Forelimb muscle (tissue), 1 donor: ENCODE measurements around the gene FAM53B. TPM values are rescaled to one million over a fixed set of nuclear protein-coding genes. Genes with fewer than 3 reads are reported as not detected.

Experiments used
- DNase-seq: peaks from one replicate; pipeline ENCODE4 v3.0.0-alpha.2; 2013; ENCODE audit warnings: low read depth
- polyA plus RNA-seq: library from polyadenylated mRNA; unstranded; fragments of 120-200 nt; gene quantifications from one replicate; pipeline ENCODE4 v1.2.1, GENCODE V29; 2013; ENCODE audit not compliant: insufficient read length

Gene FAM53B
- polyA plus RNA-seq, 1 donor: 27.6 TPM

DNA sequence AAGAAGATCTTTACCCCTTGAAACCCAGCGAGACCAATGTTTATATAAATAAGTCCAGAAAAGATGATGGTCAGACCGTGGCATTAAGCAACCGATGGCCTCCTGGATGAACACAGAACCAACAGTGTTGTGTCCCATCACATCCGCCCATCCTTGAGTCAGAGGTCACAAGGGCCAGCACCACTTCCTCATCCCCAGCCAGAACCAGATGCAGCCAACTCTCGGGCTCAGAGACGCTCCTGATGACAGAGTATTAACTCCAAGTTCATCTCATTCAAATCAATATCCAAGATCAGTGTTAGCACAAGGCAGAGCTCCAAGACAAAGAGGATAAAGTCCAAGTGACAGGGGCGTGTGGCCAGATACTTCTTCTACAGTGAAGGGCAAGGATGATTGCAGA, 63.5 kb downstream of the FAM53B start:
- no peak for DNase-seq

DNA sequence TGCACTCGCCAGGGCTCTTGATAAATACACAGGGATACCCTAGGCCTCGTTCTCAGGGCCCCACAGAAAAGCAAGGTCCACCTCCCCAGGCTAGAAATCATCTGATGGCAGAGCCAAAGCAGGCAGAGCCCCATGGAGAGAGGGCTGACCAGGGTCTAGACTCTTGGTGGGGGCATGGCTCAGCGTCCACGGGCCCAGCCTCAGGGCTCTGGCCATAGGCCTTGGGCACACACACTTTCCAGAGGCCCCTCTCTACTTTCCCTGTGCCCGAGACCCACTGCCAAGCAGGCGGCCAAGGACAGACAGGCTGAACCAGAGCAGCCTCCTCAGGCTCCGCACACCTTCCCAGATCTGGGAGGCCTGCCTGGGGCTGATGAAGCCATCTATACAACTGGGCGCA, 64.8 kb downstream of the FAM53B start:
- no peak for DNase-seq

DNA sequence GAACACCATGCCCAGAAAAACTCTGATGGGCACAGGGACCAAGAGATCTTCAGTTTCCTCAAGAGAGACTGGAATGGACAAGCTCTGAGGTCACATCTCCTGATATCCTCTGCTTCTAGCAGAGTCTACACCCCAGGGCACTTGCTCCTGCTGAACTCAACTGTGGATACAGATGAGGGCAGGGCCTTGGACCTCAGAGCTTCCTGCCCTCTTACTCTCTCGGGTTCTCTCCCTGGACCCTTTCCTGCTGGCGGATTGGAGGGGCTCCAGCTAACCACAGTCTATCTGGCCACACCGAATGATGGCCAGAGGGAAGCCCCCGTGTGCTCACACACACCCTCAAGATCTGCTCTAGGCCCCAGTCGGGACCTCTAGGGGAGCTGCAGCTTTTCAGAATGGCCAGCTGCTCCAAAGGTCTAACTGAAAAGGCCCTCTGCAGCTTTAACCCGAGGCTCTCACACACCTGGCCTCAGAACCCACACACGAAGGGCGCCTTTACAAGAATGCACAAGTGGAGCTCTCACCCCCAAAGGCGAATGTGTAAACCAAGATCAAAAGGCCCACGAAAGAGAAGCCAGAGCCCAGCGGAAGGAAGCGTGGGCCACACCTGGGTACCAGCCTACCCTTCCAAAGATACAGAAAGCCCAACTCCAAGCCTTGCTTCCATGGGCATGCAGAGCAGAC, 65.5 kb downstream of the FAM53B start:
- no peak for DNase-seq

DNA sequence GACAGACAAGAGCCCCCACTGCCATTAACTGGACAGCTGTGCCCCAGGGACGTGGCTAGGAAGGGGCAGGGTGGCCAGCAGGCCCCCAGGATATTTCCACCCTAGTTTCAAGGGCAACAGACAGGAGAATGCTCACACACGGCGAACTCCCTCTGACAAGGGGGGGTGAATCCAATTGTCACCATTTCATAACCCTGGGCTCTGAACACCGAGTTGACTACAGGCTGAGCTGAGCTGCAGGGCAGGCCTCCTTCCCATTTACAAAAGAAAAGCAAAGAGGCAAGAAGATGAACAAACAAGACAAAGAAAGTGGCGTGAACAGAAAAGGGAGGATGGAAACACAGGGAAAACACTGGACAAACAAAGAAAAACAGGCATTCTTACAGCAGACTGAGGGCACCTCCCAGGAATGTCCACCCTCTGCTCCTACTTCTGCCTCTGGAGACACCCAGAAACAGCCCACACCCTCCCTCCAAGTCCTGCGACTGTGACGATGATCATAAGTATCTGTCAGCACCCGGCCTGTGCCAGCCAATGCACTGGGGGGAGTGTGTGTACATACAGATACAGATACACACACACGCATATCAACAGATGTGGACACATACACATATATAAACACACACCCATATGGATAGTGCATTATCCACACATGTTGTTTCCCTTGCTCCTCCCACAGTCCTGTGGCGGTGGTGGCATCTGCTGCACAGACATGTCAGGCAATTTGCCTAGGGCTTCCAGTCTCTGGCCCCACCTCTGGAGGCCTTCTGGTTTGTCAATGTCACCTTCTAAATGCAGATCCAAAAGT, 66.2 kb downstream of the FAM53B start:
- no peak for DNase-seq

DNA sequence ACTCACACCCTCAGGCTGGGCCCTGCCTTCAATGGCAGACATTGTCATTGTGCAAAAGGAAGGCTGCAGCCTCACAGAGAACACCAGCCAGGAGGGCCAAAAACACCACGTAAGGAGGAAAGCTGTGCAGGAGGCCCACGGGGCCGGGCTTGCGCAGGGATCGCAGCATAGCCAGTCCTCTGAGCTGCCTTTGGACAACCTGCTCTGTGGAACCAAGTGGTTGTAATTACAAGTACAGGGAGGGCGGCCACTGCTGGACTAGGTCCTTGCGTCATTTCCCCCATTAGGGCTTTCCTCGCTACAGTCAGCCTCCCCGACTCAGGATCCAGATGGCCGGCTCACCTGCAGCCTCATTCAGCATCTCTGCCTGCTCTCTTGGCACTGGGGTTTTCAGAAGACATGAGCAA, 66.9 kb downstream of the FAM53B start:
- no peak for DNase-seq

DNA sequence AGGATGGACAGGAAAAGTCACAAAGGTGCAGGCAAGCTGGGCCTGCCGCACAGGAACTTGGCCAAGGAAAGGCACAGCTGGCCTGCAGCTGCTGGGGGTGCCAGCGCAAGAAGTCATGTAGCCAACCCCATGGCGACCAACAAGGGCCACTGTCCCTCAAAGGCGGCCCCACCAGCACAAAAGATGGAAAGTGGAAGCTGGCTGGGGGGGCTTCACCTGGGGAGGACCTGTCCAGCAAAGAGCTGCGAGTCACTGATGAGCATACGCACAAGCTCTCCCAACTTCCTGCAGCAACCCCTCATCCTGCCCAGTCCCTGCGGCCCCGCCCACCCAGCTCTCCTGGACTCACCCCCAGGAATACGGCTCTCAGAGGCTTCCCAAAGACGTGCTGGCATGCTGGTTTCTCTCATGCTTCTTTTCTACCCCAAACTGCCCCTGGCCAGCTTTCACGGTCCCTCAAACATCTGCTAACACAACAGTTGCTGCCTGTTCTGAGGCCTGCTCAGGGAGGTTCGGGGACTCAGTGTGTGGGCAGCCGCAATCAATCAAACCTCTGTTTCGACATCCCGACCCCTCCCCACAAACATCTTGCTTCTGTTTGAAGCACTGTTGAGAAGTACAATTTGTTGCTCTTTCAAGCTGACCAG, 67.6 kb downstream of the FAM53B start:
- no peak for DNase-seq

DNA sequence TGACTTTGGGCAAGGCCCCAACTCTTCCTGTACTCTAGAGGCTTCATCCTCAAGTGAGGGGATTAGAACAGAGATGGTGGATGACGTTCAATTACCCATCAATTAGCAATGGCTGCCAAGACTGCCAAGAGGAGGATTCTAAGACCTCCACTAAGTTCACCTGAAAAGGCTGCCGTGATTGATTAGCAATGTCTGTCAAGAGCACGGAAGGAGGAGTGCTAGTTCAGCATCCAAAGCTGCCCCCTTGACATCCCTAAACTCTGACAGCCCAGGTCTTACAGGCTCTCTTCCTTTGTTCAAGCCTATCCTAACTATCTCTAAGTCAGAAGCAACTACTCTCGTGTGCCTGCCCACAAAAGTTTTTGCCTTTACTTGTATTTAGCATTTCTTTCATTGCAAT, 68.4 kb downstream of the FAM53B start:
- no peak for DNase-seq

DNA sequence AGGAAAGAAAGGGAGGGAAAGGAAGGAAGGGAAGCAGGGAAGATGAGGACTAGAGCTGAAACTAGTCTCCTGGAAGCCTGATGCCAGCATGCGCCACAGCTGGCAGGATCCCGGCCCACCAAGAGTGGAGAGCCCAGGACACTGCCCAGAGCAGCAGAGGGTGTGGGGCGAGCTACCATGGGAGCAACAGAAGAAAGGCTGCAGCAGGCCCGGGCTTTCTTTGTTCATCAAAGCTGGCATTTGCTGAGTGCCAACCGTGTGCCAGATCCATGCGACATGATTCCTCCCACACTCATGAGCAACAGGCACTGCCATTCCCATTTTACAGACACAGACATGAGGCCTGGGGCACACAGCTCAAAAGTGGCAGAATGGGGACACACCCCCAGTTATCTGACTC, 68.9 kb downstream of the FAM53B start:
- no peak for DNase-seq

DNA sequence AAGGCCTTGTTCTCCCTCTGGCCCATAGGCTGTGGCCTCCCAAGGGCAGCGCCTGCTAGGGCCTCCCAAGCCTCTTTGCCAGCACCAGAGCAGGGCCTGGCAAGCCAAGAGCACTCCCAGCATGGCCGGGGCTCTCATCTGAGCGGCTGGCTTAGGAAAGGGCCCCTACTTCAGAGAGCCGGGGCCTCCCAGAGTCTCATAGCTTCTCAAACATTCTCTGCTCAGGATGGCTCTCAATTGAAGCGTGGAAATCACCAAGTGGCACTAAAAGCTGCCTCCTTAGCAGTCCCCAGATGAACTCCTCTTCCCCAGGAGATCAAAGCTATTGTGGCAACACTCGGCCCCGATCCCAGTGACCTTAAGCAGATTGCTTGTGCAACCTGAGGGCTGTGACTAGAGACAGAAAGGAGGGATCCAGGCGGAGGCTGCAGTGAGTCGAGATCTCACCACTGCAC, 69.4 kb downstream of the FAM53B start:
- DNase-seq: no peak

DNA sequence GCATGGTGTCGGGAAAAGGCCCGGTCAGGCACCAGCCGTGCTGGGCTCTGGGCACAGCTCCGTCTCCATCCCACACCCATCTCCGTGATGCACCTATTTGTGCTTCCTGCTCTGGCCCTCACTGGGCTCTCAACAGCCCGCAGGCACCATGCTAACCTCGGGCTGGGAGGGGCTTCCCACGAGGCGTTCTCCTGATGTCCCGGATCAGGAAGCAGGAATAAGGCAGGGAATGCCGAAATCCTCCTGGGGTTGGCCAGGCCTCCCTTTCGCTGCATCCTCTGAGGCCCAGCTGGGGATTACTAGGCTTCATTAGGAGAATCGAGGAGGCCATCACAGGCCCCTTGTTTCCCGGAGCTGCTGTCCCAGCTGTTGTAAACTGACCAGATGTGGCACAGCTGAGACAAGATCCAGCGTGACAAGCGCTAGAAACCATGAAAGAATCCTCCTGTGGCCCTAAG, 72.0 kb downstream of the FAM53B start:
- DNase-seq: no peak

DNA sequence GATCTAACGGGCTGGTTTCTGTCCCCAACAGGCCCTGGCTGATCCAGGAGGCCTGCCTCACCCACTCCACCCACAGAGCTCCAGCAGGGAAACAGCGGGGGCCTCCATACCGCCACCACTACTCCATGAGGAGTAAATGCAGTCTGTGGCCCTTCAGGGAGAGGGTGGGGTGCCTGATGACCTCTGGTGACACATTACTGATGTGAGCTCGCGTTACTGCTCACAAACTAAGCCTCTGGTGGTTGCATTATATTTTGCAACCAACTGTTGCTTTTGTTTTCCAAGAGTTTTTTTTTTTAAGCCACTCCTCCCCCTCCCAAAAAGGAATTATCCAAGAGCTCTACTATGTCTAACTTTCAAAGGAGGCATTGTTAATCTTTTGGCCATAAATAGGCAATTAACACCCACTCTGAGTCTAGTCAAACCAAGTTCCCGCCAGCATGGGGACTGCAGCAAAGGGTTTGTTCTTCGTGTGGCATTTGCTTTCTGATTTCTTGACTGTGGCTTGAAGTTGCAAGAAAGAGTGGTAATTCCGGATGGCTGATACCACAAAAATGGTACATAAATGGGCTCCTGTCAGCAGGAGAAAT, 72.6 kb downstream of the FAM53B start:
- no peak for DNase-seq

DNA sequence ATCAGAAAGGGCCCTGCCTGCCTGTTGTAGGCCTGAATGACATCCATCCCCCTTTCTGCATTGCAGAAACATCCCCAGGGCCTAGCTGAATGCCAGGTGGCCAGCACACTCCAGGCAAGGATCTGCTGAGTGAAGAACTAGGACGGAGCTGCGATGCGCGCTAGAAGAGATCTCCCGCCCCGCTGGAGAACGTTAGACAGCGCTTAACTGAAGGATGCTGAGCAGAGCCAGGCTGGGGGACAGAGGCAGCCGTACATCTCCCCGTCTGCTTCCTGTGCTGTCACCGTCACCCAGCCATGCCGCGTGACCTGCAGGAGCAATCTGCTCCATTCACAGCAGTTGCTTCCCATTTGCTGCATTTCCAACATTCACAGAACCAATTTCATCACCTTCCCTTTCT, 73.3 kb downstream of the FAM53B start:
- DNase-seq: no peak

DNA sequence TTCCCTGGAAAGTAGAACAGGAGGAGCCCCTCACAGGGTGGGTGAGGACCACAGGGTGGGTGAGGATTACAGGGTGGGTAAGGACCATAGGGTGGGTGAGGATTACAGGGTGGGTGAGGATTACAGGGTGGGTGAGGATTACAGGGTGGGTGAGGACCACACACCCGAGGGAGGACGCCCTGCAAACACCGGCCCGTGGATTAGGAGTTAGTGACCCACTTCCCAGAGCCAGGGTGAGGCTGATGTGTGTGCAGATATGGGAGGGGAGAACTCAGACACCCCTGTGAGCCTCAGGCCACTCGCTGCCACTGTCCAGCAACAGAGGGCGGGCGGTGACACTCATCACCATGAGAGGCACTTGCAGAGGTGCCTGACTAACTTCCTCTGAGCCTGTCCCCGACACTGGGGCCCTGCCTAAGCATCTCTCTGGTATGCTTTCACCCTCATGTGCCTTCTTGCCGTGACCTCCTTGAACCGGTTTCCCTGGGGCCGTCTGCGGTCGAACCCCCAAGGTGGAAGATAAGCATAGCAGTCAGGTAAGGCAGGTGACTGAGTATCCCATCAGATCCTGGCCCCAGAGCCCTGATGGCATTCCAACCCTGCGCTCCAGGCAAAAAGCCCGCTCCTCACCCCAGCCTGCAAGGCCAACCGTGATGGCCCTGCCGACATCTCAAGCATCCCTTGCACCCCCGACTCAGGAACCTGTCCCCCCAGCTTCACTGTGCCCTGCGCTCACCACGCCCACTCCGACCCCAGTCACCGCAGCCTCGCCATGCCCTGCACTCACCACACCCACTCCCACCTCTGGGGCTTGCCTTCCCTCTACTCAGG, 74.1 kb downstream of the FAM53B start:
- DNase-seq: no peak

DNA sequence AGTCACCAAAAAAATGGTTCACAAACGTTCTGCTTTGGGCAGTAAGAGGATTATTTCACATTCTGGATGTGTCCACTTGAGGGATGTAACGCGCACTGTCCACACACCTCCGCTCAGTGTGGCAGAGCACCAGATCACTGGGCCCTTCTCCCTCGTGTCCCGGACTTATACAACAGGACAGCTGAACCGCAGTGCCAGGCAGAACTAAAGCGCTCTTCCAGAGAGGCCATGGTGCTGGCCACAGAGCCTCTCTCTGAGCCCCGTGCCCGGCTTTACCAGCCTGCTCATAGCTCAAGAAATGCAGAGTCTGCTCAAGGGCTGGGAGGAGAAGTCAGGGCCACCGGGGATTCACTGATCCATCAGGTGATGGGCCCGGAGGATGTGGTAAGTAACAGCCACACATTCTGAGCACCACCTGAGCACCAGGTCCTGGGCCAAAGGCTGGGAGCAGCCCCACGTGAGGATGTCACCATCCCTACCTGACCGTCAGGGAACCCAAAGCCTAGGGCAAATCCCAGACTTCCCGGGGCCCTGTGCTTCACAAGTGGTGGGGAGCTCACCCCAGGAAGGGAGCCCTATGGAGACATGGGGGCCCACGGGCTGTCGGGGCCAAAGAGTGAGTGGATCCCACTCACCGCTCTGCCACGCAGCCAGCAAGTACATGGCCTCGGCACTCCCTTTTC, 74.9 kb downstream of the FAM53B start:
- DNase-seq: no peak

DNA sequence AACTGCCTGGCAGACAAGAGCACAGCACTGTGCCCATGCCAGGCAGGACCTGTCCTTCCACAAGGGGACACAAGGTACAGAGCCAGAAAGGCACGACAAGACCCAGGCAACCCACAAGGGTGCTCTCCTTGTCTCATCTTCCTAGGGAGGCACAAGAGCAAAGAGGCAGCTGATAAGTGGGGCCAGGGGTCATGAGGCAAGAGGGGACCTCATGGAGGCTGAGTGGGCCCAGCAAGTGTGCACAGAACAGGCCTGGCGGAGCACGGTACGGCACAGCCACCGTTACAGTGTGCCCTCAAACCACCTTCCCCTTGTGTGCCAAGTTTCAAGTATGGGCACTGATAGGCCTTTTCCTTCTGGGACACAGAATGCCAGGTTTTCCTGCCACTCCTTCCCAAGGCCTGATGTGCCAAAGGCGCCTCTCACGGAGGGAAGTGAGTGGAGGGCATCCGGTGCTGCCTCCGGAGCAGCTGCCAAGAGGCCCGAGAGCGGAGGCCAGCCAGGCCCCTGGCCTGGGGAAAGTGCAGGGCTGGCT, 75.6 kb downstream of the FAM53B start:
- no peak for DNase-seq

DNA sequence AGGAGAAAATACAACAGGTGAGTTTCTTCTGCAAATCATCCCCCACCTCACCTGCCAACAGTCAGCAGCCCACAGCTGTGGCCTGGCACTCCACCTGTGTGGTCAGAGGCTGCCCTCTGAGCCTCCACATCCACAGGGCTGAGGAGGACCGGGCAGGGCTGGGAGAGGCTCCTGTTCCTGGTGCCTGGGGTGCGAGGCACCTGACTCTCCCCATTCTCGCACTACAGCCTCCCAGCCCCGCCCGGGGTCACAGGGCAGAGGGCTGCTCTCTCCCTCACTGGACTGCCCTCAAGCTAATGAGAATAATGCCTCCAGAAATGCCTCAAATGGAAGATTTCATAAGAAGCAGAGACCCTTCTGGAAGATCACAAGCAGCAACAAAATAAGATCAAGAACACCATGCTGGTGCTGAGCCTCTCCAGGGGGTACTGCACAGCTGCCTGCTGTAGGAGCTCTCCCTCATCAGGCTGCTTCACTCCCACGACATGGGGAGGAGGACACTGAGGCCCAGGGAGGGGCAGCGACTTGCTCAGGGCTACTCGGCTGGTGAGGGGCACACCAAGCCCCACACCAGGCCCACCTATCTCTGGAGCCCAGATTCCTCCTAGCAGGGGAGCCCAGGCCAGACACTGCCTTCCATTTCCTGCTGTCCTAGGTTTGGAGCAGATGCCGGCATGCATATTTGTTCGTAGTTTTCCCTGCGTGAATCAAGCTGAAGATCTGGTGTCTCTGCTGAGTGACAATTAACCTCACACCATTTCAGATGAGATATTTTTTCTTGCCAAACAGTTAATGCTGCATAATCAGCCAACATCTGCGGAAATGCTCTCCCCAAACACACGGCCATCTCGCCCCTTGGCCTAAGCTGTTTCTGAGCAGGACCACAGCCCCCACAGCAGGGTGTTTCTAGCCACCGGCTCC, 76.5 kb downstream of the FAM53B start:
- DNase-seq: no peak

DNA sequence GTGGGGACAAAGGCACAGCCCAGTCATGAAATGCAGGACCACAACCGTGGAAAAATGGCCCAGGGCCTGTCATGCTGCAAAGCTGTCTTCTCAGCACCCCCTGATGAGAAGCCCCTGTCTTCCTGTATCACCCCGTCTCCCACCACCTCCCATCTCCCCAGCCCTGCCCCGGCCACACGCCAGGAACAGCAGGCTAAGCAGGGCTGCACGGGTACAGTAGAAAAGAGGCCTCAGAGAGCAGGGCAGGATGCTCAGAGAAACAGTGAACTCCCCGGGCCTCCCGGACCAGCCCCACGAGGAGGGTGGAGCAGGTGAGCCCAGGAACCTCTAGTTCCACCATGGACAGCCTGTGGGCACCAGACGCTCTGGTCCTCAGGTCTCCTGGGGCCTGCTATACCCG, 77.7 kb downstream of the FAM53B start:
- no peak for DNase-seq

DNA sequence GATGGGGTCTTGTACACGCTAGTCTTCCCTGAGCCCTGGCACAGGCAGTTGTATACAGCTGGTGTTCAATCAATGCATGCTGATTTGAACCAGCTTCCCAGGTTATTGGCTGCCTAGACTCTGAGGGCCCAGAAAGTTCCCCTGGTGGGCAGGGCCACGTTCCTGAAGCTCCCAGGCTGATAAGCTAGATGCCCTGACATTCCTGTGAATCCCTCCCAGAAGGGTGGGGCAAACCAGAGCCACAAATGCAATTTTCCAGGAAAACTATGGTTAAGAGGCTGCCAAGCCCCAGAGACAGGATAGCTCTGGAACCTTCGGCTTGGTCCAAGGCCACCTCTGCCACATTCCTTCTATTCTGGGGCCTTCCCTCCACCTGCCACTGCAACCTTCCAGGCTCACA, 78.2 kb downstream of the FAM53B start:
- DNase-seq: no peak

DNA sequence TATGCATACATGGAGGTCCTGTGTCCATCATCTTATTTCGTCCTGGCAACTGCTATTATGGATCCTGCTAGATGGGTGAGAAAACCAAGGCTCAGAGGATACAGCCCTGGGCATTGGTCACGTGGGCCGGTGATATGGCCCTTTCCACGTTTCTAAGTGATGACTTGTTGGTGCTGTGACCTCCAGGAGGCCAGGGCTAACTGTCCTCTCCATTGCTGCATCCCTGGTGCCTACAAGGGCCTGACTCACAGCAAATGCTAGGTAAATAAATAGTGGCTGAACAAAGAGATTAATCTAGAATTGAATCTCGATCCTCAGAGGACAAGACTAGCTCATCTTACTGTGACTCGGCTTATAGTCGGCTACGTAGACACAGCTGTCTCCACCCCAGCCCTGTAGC, 78.6 kb downstream of the FAM53B start:
- DNase-seq: no peak
